GM12878 (cell line): ENCODE measurements around the gene FGD6.

Source experiments
- BHLHE40 ChIP-seq, 2 experiments: fragments of 450-650 bp in 1 of 2; IDR thresholded peaks; 2 replicates each; pipeline ENCODE4 v1.6.1; 2011 to 2017; ENCODE audit warnings: low read depth in 2 of 2, borderline replicate concordance in 1 of 2, improper control_type of control experiment in 1 of 2, low read length in 1 of 2, mild to moderate bottlenecking in 1 of 2
- BMI1 ChIP-seq: fragments of 450-650 bp; IDR thresholded peaks from 2 replicates; pipeline ENCODE4 v1.6.1; 2016; ENCODE audit warnings: mild to moderate bottlenecking, moderate library complexity, borderline replicate concordance
- CREB1 ChIP-seq: IDR thresholded peaks from 2 replicates; pipeline ENCODE4 v1.6.1; 2012; ENCODE audit warnings: low read depth, mild to moderate bottlenecking, inconsistent platforms
- EZH2 ChIP-seq: IDR thresholded peaks from 2 replicates; pipeline ENCODE4 v1.6.1; 2012; ENCODE audit warnings: low read depth, mild to moderate bottlenecking, control low read depth, inconsistent platforms, low read length, borderline replicate concordance; ENCODE audit not compliant: control insufficient read depth
- LARP7 ChIP-seq: fragments of 450-650 bp; IDR thresholded peaks from 2 replicates; pipeline ENCODE4 v1.6.1; 2017; ENCODE audit warnings: mild to moderate bottlenecking
- TF ChIP-seq, protein P1 (sequence below), 3 experiments: IDR thresholded peaks in 2 of 3; conservative IDR thresholded peaks in 1 of 3; 2 replicates each; pipeline ENCODE4 v1.5.1; 2011; ENCODE audit warnings: low read depth in 3 of 3, low read length in 3 of 3, mild to moderate bottlenecking in 3 of 3, control low read depth in 2 of 3, moderate library complexity in 2 of 3, inconsistent platforms in 1 of 3, mixed read lengths in 1 of 3; ENCODE audit not compliant: control insufficient read depth in 2 of 3, insufficient read depth in 1 of 3; ENCODE audit errors: extremely low read depth in 1 of 3
- TF ChIP-seq, protein P2 (sequence below): IDR thresholded peaks from 2 replicates; pipeline ENCODE4 v1.6.1; 2011; ENCODE audit warnings: borderline replicate concordance, low read depth, mild to moderate bottlenecking, moderate library complexity, mixed read lengths, low read length; ENCODE audit not compliant: insufficient read depth; ENCODE audit errors: extremely low read length

DNA sequence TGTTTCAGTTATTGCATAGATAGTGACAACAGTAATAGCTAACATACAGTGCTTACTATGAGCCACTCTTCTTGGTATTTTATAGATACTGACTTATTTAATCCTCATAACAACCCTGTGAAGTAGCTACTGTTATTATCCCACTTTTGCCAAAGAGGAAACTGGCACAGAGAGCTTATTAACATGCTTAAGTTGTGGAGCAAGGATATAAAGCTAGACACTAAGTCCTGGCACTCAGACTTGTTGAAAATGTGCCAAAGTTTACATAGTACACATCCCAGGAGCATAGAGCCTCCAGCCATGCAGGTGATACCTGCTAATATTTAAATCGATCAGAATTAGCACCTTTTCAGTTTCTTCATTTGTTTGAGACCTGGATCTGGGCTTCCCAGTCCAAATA is 42.1 kb upstream of the FGD6 start:
- no peak for TF ChIP-seq BHLHE40 (IDR thresholded peaks at IDR 0.05; ENCODE audit: borderline replicate concordance in 1 of 2, low read depth in 2 of 2, low read length in 1 of 2)
- no peak for TF ChIP-seq BMI1
- TF ChIP-seq, protein P1, sequence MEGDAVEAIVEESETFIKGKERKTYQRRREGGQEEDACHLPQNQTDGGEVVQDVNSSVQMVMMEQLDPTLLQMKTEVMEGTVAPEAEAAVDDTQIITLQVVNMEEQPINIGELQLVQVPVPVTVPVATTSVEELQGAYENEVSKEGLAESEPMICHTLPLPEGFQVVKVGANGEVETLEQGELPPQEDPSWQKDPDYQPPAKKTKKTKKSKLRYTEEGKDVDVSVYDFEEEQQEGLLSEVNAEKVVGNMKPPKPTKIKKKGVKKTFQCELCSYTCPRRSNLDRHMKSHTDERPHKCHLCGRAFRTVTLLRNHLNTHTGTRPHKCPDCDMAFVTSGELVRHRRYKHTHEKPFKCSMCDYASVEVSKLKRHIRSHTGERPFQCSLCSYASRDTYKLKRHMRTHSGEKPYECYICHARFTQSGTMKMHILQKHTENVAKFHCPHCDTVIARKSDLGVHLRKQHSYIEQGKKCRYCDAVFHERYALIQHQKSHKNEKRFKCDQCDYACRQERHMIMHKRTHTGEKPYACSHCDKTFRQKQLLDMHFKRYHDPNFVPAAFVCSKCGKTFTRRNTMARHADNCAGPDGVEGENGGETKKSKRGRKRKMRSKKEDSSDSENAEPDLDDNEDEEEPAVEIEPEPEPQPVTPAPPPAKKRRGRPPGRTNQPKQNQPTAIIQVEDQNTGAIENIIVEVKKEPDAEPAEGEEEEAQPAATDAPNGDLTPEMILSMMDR (IDR thresholded peaks at IDR 0.05 in 2 of 3, conservative IDR thresholded peaks at IDR 0.05 in 1 of 3; ENCODE audit: control insufficient read depth in 2 of 3, extremely low read depth in 1 of 3, insufficient read depth in 1 of 3, low read depth in 3 of 3, low read length in 3 of 3) = no peak
- TF ChIP-seq LARP7 = no peak
- TF ChIP-seq, protein P2, sequence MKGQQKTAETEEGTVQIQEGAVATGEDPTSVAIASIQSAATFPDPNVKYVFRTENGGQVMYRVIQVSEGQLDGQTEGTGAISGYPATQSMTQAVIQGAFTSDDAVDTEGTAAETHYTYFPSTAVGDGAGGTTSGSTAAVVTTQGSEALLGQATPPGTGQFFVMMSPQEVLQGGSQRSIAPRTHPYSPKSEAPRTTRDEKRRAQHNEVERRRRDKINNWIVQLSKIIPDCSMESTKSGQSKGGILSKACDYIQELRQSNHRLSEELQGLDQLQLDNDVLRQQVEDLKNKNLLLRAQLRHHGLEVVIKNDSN = no peak
- TF ChIP-seq EZH2 = no peak
- no peak for TF ChIP-seq CREB1
